HCT116 (cell line): ENCODE results near the gene PRKN.

Source experiments
- EZH2 ChIP-seq: fragments of 200-600 bp; sonication (generic); IDR thresholded peaks from 2 replicates; pipeline ENCODE4 v1.6.1; 2017; ENCODE audit warnings: antibody characterized with exemption, mixed run types
- TF ChIP-seq, protein P1 (sequence below), 3 experiments: fragments of 200-600 bp in 1 of 3; sonication (generic) in 1 of 3; IDR thresholded peaks in 2 of 3; conservative IDR thresholded peaks in 1 of 3; 2 replicates each; pipeline ENCODE4 v1.5.1; 2012 to 2017; ENCODE audit warnings: low read depth in 2 of 3, low read length in 2 of 3, antibody characterized with exemption in 1 of 3, borderline replicate concordance in 1 of 3, control low read depth in 1 of 3, mild to moderate bottlenecking in 1 of 3, mixed read lengths in 1 of 3, mixed run types in 1 of 3, moderate library complexity in 1 of 3; ENCODE audit not compliant: insufficient read depth in 1 of 3

DNA sequence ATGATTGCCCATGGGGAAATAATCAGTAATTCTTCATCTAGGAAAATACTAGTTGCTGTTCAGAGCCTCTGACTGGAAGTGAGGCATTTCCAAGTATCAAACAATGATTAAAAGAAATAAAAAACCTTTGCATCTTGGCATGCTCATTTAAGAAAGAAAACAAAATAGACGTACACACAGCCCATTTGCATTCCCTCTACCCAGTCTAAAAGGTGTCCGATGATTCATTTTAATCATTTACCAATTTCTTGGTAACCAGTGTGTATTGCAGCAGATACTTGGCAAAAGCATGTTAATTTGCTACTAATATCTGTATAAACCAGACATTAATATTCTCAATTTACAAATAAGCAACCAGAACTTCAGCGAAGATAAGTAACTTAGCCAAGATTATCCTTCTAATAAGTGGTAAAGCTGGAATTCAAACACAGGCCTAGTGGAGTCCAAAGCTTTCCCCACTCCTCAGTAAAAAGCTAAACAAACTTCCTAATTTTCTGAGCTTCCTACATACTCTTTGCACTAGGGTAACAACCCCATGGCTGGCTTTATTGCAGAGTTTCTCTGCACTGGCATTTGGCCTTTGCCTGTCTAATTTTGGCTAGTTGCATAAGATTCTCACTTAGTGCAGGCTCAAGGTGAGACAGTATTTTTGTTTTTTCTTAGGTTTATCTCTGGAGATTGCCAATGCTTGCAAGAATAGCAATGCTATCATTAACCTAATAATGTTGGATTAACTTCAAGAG lies 338.1 kb downstream of the PRKN start:
- no peak for TF ChIP-seq EZH2
- TF ChIP-seq, protein P1, sequence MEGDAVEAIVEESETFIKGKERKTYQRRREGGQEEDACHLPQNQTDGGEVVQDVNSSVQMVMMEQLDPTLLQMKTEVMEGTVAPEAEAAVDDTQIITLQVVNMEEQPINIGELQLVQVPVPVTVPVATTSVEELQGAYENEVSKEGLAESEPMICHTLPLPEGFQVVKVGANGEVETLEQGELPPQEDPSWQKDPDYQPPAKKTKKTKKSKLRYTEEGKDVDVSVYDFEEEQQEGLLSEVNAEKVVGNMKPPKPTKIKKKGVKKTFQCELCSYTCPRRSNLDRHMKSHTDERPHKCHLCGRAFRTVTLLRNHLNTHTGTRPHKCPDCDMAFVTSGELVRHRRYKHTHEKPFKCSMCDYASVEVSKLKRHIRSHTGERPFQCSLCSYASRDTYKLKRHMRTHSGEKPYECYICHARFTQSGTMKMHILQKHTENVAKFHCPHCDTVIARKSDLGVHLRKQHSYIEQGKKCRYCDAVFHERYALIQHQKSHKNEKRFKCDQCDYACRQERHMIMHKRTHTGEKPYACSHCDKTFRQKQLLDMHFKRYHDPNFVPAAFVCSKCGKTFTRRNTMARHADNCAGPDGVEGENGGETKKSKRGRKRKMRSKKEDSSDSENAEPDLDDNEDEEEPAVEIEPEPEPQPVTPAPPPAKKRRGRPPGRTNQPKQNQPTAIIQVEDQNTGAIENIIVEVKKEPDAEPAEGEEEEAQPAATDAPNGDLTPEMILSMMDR (IDR thresholded peaks at IDR 0.05 in 2 of 3, conservative IDR thresholded peaks at IDR 0.05 in 1 of 3; ENCODE audit: borderline replicate concordance in 1 of 3, insufficient read depth in 1 of 3, low read depth in 2 of 3, low read length in 2 of 3) = no peak
